ENCODE measurements around the gene TMEM255A. TPM values are rescaled to one million over a fixed set of nuclear protein-coding genes. Genes with fewer than 3 reads are reported as not detected.

Gene TMEM255A
- total RNA-seq, 4 donors from 2014 or later, result 0.16 to 1.3 (median 0.56) TPM; not detected in 1

DNA sequence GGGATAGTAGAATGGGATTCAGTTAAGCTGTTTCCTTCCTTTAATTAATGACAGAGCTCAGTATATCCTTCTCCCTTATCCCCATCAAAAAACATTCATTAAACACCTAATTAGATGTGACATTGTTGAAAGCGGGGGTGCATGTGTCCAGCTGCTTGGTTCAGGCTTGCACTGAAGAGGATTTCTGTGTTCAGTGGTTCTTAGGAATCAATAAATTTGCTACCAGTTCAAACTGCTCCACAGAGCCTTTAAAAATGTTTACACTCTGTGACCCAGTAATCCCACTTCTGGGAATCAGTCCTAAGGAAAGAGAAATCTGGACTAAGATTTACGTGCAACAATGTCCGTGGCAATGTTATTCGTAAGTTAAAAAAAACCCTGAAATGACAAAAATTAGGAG, 7.2 kb upstream of the TMEM255A start:
- no peaks in the 10 kb centered on the region for H3K27me3 ChIP-seq

DNA sequence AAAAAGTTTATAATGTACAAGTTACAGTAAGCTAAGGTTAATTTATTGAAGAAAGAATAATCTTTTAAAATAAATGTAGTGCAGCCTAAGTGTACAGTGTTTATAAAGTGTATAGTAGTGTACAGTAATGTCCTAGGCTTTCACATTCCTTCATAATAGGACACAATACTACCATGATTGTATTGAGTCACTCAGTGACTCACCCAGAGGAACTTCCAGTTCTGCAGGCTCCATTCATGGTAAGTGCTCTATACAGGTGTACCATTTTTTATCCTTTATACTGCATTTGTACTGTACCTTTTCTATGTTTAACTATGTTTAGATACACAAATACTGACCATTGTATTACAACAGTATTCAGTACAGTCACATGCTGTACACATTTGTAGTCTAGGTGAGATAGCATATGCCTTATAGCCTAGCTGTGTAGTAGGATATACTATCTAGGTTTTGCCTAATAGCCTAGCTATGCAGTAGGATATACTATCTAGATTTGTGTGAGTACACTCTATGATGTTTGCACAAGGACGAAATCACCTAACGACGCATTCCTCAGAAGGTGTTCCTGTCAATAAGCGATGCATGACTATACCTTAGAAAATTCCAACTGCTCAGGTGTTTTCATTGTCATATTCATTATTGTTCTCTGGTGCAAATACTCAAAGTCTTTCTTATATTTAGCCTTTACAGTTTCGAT, 5.5 kb upstream of the TMEM255A start:
- TF ChIP-seq, protein P1, sequence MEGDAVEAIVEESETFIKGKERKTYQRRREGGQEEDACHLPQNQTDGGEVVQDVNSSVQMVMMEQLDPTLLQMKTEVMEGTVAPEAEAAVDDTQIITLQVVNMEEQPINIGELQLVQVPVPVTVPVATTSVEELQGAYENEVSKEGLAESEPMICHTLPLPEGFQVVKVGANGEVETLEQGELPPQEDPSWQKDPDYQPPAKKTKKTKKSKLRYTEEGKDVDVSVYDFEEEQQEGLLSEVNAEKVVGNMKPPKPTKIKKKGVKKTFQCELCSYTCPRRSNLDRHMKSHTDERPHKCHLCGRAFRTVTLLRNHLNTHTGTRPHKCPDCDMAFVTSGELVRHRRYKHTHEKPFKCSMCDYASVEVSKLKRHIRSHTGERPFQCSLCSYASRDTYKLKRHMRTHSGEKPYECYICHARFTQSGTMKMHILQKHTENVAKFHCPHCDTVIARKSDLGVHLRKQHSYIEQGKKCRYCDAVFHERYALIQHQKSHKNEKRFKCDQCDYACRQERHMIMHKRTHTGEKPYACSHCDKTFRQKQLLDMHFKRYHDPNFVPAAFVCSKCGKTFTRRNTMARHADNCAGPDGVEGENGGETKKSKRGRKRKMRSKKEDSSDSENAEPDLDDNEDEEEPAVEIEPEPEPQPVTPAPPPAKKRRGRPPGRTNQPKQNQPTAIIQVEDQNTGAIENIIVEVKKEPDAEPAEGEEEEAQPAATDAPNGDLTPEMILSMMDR (IDR thresholded peaks at IDR 0.05 in 4 of 5, conservative IDR thresholded peaks at IDR 0.05 in 1 of 5), result no peak
- no peak for TF ChIP-seq POLR2A (IDR thresholded peaks at IDR 0.05)
- intact Hi-C loops (cut with DNase I; ENCODE audit: low total_unique reads), result no loop called here

More for the DNA sequence above, 7.2 kb upstream of the TMEM255A start:
- no peak for TF ChIP-seq POLR2A (IDR thresholded peaks at IDR 0.05)
- TF ChIP-seq, protein P1 (IDR thresholded peaks at IDR 0.05 in 4 of 5, conservative IDR thresholded peaks at IDR 0.05 in 1 of 5), result no peak
- Histone ChIP-seq H3K4me1 (no peaks in the 10 kb centered on the region), H3K9me3 (no peaks in the 10 kb centered on the region), H3K36me3 (no peaks in the 10 kb centered on the region), H3K4me3 (no peak overlapping the region), H3K27ac (no peak overlapping the region)
- ATAC-seq, result no peak
- intact Hi-C loops (cut with DNase I; ENCODE audit: low total_unique reads) (no loop called here), in situ Hi-C loops (cut with MboI; ENCODE audit: low sequenced_read_pairs in 4 of 4) (no loop called here)
- DNase-seq, result no peak

DNA sequence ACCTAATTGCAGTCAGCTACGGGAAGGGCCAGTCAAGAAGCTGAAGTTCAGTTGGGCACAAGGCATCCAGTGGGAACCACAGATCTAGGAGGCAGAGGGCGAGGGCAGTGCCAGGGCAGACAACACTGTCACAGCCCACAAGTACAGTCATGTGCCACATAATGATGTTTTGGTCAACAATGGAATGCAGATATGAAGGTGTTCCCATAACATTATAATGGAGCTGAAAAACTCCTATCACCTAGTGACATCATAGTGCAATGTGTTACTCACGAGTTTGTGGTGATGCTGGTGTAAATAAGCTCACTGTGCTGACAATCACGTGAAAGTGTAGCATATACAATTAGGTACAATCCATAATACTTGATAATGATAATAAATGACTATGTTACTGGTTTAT, 4.5 kb upstream of the TMEM255A start:
- H3K27me3 ChIP-seq, result peaks cover 0 to 4% (median 0%) of the 10 kb centered on the region in 3 donors
- no peak overlapping the region for H3K4me3 ChIP-seq
- in situ Hi-C loops (cut with MboI; ENCODE audit: low sequenced_read_pairs in 4 of 4), result no loop called here
- H3K36me3 ChIP-seq, result no peaks in the 10 kb centered on the region
- peaks cover 0 to 5% of the 10 kb centered on the region in 2 donors for H3K4me1 ChIP-seq
- intact Hi-C loops (cut with DNase I; ENCODE audit: low total_unique reads), result no loop called here
- ATAC-seq (no peak), DNase-seq (no peak)
- no peaks in the 10 kb centered on the region for H3K9me3 ChIP-seq
- no peak overlapping the region for H3K27ac ChIP-seq
- no peak for TF ChIP-seq POLR2A (IDR thresholded peaks at IDR 0.05)
- TF ChIP-seq, protein P1 (IDR thresholded peaks at IDR 0.05 in 4 of 5, conservative IDR thresholded peaks at IDR 0.05 in 1 of 5), result no peak

More for the DNA sequence above, 5.5 kb upstream of the TMEM255A start:
- no peak for ATAC-seq
- Histone ChIP-seq H3K36me3 (no peaks in the 10 kb centered on the region), H3K27me3 (no peaks in the 10 kb centered on the region), H3K4me3 (no peak overlapping the region), H3K9me3 (no peaks in the 10 kb centered on the region), H3K4me1 (no peaks in the 10 kb centered on the region), H3K27ac (no peak overlapping the region)
- DNase-seq, result no peak
- in situ Hi-C loops (cut with MboI; ENCODE audit: low sequenced_read_pairs in 4 of 4), result no loop called here

DNA sequence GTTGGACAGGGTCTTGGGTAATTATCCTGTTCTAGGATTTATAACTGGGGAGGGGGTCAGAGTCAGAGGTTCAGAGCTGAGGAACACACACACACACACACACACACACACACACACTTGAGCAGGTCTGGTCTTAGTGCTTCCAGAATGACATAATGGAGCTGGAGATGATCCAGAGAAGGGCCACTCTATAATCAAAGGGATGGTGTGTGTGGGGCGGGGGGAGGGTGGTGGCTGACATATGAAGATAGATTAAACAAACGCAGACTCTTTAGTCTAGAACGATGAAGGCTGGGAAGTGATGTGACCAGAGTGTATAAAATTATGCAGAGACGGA, 434 bp upstream of the TMEM255A start:
- Histone ChIP-seq H3K4me3 (no peak overlapping the region), H3K27me3 (peaks cover 0 to 9% (median 0%) of the 10 kb centered on the region in 3 donors), H3K27ac (no peak overlapping the region), H3K9me3 (no peaks in the 10 kb centered on the region), H3K4me1 (peaks cover 4 to 5% of the 10 kb centered on the region in 2 donors), H3K36me3 (no peaks in the 10 kb centered on the region)
- DNase-seq (no peak), ATAC-seq (no peak)
- intact Hi-C loops (cut with DNase I; ENCODE audit: low total_unique reads), result no loop called here
- no peak for TF ChIP-seq POLR2A (IDR thresholded peaks at IDR 0.05)
- TF ChIP-seq, protein P1 (IDR thresholded peaks at IDR 0.05 in 4 of 5, conservative IDR thresholded peaks at IDR 0.05 in 1 of 5), result no peak
- in situ Hi-C loops (cut with MboI; ENCODE audit: low sequenced_read_pairs in 4 of 4), result no loop called here

Measured in gastrocnemius medialis (tissue), 4 donors.